ENCODE results near the gene METRN.

The METRN gene

DNA sequence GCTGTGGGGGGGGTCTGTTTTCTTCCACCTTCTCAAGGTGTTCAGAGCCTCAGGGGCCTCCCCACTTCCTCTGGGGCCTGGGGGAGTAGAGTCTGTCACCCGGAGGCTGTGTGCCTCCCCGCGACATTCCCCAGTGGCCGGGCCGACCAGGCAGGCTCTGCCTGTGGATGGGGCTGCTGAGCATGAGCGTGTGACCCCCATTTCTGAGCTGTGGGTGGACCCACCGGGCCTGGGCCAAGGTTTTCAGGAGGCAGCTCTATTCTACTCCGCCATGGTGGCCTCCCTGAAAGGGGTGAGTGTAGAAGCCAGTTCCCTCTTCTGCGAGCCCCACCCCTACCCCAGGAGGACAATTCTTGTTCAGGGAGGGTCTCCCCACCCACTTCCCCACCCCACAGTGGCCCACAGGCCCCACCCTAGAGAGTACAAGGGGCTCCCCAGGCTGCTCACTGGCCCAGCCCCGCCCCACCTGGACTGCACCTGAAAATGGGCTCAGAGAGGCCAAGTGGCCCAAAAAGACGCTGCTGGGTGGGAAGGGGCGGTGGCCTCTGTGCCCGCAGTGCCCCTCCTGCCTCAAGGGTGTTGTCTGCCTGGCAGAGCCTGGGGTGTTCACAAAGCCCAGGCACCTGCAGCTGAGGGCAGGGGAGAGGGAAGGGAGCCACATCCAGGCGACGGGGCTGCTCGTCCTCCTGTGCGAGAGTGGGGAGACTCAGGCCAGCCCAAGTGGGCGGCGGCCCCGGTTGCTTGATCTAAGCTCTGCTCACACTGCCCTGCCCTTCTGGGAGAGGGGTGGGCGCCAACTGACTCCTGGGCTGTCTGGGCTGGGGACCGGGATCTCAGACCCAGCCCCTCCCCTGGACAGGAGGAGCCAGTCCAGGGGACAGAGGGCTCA lies 47.0 kb downstream of the METRN start:
- no peak for DNase-seq

DNA sequence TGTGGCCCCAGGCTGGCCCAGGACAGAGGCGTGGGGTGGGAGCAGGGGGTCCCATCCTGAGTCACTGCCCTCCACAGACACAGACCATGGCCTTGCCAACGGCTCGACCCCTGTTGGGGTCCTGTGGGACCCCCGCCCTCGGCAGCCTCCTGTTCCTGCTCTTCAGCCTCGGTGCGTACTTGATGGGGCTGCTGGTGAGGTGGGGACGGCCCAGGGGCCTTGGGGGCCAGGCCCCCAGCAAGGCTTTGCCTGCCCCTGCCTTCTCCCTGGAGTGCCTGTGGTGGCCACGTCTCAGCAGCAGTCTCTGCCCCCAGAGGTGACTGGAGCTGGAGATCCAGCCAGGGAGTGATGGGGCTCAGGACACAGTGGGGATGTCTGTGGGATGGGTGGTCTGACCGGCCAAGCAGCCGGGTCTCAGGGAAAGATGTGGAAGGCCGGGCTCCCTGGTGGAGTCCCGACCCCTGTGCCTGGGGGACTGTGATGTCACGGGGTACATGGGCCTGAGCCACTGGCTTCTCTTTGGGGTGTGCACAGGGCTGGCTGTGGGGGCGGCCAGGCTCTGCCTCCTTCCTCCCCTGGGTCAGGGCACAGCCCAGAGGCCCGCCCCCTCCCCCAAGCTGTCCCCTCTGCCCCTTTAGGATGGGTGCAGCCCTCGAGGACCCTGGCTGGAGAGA lies 47.8 kb downstream of the METRN start:
- DNase-seq: no peak

DNA sequence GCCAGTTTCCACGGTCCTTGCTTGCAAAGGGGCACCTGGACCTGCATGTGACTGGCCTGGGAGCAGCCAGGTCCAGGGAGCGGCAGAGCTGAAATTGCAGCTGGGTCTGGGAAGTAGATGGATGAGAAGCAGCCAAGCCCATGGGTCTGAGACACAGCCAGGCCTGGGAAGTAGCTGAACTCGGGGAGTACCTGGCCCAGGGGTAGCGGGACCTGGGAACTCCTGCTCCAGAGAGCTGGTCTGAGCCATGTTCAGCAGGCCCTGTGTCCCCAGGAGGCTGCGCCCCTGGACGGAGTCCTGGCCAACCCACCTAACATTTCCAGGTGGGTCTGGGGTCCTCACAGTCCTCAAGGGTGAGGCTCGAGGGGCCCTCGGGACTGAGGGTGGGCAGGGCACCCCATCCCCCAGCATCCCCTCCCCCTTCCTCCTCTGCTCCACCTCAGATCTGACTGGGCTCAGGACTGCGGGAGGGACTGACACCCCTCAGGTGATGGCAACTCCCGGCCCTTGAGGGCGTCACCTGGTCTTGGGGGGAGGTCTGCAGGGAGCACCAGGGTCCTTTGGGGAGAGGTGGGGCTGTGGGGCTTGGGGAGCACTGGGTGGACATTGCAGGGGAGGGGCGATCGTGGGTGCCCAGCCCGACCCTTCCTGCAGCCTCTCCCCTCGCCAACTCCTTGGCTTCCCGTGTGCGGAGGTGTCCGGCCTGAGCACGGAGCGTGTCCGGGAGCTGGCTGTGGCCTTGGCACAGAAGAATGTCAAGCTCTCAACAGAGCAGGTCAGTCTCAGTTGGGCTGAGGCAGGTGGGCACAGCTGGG lies 48.7 kb downstream of the METRN start:
- DNase-seq: no peak

DNA sequence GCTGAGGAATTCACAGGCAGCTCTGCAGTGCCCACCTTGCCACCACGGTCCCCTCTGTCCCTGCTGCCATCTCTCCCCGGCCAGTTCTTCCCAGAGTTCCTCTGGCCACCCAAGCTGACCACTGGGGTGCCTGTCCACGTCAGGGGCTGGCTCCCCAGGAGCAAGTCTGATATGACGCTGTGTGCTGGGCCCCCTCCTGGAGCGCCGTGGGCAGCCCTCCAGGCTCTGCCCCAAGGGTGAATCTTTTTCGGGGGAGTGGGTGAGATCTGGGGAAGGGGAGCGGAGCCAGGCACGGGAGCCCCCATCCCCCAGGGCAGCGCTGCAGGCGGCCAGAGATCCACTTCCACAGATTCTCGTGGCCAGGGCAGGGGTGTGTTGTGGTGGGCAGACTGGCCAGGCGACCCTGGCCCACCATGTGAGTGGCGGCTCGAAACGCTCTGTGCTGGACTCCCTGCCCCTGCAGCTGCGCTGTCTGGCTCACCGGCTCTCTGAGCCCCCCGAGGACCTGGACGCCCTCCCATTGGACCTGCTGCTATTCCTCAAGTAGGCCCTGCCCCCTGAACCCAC lies 49.3 kb downstream of the METRN start:
- no peak for DNase-seq

DNA sequence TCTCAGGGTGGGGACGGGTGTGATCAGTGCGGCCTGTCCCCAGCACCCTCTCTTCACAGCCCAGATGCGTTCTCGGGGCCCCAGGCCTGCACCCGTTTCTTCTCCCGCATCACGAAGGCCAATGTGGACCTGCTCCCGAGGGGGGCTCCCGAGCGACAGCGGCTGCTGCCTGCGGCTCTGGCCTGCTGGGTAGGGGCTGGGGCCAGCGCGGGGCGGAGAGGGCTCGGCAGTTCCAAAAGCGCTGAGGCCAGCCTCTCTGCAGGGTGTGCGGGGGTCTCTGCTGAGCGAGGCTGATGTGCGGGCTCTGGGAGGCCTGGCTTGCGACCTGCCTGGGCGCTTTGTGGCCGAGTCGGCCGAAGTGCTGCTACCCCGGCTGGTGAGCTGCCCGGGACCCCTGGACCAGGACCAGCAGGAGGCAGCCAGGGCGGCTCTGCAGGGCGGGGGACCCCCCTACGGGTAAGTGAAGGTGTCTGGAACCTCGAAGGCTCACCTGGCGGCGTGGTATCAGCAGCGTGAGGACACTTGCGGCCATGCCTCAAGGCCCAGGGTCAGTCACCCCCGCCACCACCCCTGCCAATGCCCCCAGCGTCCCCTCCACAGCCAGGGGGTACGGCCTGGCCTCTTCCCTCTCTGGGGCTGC lies 50.0 kb downstream of the METRN start:
- no peak for DNase-seq

DNA sequence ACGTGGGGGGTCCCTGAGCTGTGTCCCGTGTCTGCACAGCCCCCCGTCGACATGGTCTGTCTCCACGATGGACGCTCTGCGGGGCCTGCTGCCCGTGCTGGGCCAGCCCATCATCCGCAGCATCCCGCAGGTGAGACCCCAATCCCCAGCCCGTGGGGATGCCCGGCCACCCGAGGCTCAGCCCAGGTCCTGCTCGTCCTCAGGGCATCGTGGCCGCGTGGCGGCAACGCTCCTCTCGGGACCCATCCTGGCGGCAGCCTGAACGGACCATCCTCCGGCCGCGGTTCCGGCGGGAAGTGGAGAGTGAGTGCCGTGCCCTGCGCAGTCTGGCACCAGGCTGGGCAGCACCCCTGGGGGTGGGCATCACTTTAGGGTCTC lies 50.6 kb downstream of the METRN start:
- DNase-seq: no peak

DNA sequence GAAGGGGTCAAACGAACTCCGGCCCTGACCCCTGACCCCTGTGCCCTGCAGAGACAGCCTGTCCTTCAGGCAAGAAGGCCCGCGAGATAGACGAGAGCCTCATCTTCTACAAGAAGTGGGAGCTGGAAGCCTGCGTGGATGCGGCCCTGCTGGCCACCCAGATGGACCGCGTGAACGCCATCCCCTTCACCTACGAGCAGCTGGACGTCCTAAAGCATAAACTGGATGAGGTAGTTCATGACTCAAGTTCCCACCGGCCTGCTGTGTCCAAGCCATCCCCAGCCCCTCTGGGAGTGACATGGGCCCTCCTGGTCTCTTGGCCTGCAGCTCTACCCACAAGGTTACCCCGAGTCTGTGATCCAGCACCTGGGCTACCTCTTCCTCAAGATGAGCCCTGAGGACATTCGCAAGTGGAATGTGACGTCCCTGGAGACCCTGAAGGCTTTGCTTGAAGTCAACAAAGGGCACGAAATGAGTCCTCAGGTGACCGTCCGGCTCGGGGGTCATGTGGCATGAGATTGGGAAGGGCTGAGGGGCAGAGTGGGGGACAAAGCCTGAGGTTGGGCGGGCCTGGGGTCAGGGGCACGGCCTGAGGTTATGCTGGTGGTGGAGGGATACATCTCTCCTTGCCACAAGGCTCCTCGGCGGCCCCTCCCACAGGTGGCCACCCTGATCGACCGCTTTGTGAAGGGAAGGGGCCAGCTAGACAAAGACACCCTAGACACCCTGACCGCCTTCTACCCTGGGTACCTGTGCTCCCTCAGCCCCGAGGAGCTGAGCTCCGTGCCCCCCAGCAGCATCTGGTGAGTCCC lies 51.3 kb downstream of the METRN start:
- DNase-seq: no peak

DNA sequence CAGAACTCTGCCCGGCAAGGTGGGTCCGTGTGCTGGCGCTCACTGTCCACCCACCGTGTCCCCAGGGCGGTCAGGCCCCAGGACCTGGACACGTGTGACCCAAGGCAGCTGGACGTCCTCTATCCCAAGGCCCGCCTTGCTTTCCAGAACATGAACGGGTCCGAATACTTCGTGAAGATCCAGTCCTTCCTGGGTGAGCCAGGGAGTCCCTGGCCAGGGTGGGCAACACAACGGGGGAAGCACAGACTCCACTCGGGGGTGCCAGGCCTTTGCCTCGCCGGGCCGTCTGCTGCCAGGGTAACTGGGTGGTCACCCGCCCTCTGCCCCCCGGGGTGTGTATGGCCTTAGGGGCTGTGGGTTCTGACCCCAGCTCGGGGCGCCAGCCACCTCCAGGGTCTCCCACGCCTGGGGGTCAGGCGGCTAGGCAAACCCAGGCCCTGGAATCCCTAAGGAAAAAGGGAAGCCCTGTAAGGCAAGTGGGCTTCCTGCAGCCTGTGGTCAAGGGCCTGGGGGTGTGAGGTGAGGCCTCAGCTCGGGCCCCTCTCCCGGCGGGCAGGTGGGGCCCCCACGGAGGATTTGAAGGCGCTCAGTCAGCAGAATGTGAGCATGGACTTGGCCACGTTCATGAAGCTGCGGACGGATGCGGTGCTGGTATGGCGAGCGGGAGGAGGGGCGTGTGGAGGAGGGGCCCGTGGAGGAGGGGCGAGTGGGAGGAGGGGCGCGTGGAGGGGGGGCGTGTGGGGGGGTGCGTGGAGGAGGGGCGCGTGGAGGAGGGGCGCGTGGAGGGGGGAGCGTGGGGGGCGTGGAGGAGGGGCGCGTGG lies 52.1 kb downstream of the METRN start:
- no peak for DNase-seq

DNA sequence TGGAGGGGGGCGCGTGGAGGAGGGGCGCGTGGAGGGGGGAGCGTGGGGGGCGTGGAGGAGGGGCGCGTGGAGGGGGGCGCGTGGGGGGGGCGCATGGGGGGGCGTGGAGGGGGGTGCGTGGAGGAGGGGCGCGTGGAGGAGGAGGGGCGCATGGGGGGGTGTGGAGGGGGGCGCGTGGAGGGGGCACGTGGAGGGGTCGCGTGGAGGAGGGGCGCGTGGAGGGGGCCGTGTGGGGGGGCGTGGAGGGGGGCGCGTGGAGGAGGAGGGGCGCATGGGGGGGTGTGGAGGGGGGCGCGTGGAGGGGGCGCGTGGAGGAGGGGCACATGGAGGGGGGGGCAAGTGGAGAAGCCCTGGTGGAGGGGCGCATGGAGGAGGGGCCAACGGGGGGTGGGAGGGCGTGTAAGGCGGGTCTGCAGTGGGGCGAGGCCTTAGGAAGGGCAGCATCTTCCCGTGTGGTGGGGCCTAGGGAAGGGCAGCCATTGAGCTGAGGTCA lies 52.9 kb downstream of the METRN start:
- no peak for DNase-seq

DNA sequence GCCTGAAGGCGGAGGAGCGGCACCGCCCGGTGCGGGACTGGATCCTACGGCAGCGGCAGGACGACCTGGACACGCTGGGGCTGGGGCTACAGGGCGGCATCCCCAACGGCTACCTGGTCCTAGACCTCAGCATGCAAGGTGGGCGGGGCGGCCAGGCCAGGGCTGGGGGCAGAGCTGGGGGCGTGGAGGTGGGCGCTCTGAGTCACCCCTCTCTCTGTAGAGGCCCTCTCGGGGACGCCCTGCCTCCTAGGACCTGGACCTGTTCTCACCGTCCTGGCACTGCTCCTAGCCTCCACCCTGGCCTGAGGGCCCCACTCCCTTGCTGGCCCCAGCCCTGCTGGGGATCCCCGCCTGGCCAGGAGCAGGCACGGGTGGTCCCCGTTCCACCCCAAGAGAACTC lies 53.5 kb downstream of the METRN start:
- DNase-seq: no peak
